Calu3 (cell line): ENCODE data around the gene VIPR2. TPM values are rescaled to one million over a fixed set of nuclear protein-coding genes. Genes with fewer than 3 reads are reported as not detected.

Experiments
- BruUV-seq: library from RNA; stranded (reverse); fragments of 400-500 nt; replicated peaks from 2 replicates; lab custom pipeline; 2021; lab: Mats Ljungman, UMichigan
- CTCF ChIA-PET: fragments of 300-600 bp; sonication (Branson Sonifier 250); formaldehyde crosslinking; loops from one replicate; lab custom pipeline; 2022; ENCODE audit warnings: antibody characterized with exemption; lab: Charles Lee
- DNase-seq: peaks from one replicate; pipeline ENCODE4 v3.0.0; 2022
- H3K27ac Mint-ChIP-seq: one replicate; pipeline ENCODE4 v1.8.0; 2022; ENCODE audit warnings: mixed read lengths; ENCODE audit not compliant: unreplicated experiment
- H3K27me3 Mint-ChIP-seq: one replicate; pipeline ENCODE4 v1.8.0; 2022; ENCODE audit warnings: mixed read lengths; ENCODE audit not compliant: unreplicated experiment
- H3K36me3 Mint-ChIP-seq: one replicate; pipeline ENCODE4 v1.8.0; 2022; ENCODE audit warnings: mild to moderate bottlenecking, moderate library complexity, mixed read lengths; ENCODE audit not compliant: insufficient read depth, unreplicated experiment
- H3K4me1 Mint-ChIP-seq: one replicate; pipeline ENCODE4 v1.8.0; 2022; ENCODE audit warnings: mild to moderate bottlenecking, low read depth, mixed read lengths; ENCODE audit not compliant: unreplicated experiment
- H3K4me3 Mint-ChIP-seq: one replicate; pipeline ENCODE4 v1.8.0; 2022; ENCODE audit warnings: mild to moderate bottlenecking, low read depth, moderate library complexity, mixed read lengths; ENCODE audit not compliant: unreplicated experiment
- H3K9me3 Mint-ChIP-seq: one replicate; pipeline ENCODE4 v1.8.0; 2022; ENCODE audit warnings: low read depth, mixed read lengths; ENCODE audit not compliant: unreplicated experiment
- CTCF ChIP-seq: fragments of 200-600 bp; IDR thresholded peaks from one replicate; pipeline ENCODE4 v1.8.0; 2022; ENCODE audit warnings: antibody characterized with exemption; ENCODE audit not compliant: unreplicated experiment
- intact Hi-C: fragments of 100-400 bp; cut with micrococcal nuclease; formaldehyde crosslinking; loops from one replicate; pipeline ENCODE4 v1.10.0; 2022; ENCODE audit not compliant: unreplicated experiment
- total RNA-seq: library from RNA; stranded (reverse); gene quantifications from 2 replicates; pipeline ENCODE4 v1.2.3, GENCODE V29; 2022

VIPR2 gene
- total RNA-seq, 1 experiment from 2014 or later = not detected

- Mint-ChIP-seq H3K27me3 (peaks cover 37% of the 10 kb centered on the region), H3K4me1 (peaks cover 7% of the 10 kb centered on the region), H3K9me3 (peaks cover 3% of the 10 kb centered on the region), H3K36me3 (no peaks in the 10 kb centered on the region), H3K27ac (no peak overlapping the region), H3K4me3 (no peak overlapping the region)
- no peak for DNase-seq
- CTCF ChIA-PET = no interaction called here
- no TSS peak for BruUV-seq
- TF ChIP-seq CTCF = no peak
- intact Hi-C loops = no loop called here
Observed at GRCh38 chr7:159015454-159016410, 128.9 kb downstream of the VIPR2 start.

- CTCF ChIA-PET = no interaction called here
- Mint-ChIP-seq H3K36me3 (no peaks in the 10 kb centered on the region), H3K9me3 (peaks cover 3% of the 10 kb centered on the region), H3K27ac (no peak overlapping the region), H3K27me3 (peaks cover 43% of the 10 kb centered on the region), H3K4me1 (peaks cover 7% of the 10 kb centered on the region), H3K4me3 (no peak overlapping the region)
- no peak for TF ChIP-seq CTCF
- no TSS peak for BruUV-seq
- intact Hi-C loops = no loop called here
- DNase-seq = no peak
Observed at GRCh38 chr7:159015081-159015453, 129.6 kb downstream of the VIPR2 start.

GRCh38 chr7:159014297-159015062 is 130.2 kb downstream of the VIPR2 start:
- BruUV-seq = no TSS peak

More at GRCh38 chr7:159014297-159015062, 130.2 kb downstream of the VIPR2 start:
- no peak for TF ChIP-seq CTCF
- no peak overlapping the region for H3K27ac Mint-ChIP-seq
- no peaks in the 10 kb centered on the region for H3K36me3 Mint-ChIP-seq
- no peak for DNase-seq
- CTCF ChIA-PET = no interaction called here
- peaks cover 43% of the 10 kb centered on the region for H3K27me3 Mint-ChIP-seq
- peaks cover 3% of the 10 kb centered on the region for H3K9me3 Mint-ChIP-seq
- no peak overlapping the region for H3K4me3 Mint-ChIP-seq
- H3K4me1 Mint-ChIP-seq = peaks cover 7% of the 10 kb centered on the region
- intact Hi-C loops = no loop called here
